DOHH2 (cell line): Measurements from ENCODE around the gene KRT6C.

ENCODE experiments used
- H3F3A ChIP-seq: fragments of 200-600 bp; sonication (generic), shearing (Covaris generic); 2 replicates; pipeline ENCODE4 v1.6.0; 2016; ENCODE audit warnings: antibody characterized with exemption, mild to moderate bottlenecking; ENCODE audit not compliant: control insufficient read depth, insufficient read depth
- H3K27ac ChIP-seq: fragments of 200-600 bp; sonication (generic); 2 replicates; pipeline ENCODE4 v1.5.1; 2014; ENCODE audit warnings: low read depth, mild to moderate bottlenecking, low read length, moderate library complexity
- H3K27me3 ChIP-seq: fragments of 200-600 bp; sonication (generic); 2 replicates; pipeline ENCODE4 v1.6.1; 2014; ENCODE audit warnings: mild to moderate bottlenecking, low read length, mixed read lengths; ENCODE audit not compliant: control insufficient read depth
- H3K36me3 ChIP-seq: fragments of 200-600 bp; sonication (generic); 2 replicates; pipeline ENCODE4 v1.6.1; 2014; ENCODE audit warnings: mild to moderate bottlenecking, low read length, moderate library complexity, mixed read lengths; ENCODE audit not compliant: control insufficient read depth
- H3K4me1 ChIP-seq: fragments of 200-600 bp; sonication (generic); 2 replicates; pipeline ENCODE4 v1.6.1; 2014; ENCODE audit warnings: mild to moderate bottlenecking, low read length, mixed read lengths; ENCODE audit not compliant: control insufficient read depth
- H3K4me2 ChIP-seq: fragments of 200-600 bp; sonication (generic); 2 replicates; pipeline ENCODE4 v1.6.0; 2014; ENCODE audit warnings: mild to moderate bottlenecking, low read length, moderate library complexity
- H3K4me3 ChIP-seq: fragments of 200-600 bp; sonication (generic); 2 replicates; pipeline ENCODE4 v1.5.1; 2014; ENCODE audit warnings: mild to moderate bottlenecking, low read length, mixed read lengths
- H3K79me2 ChIP-seq: fragments of 200-600 bp; sonication (generic); 2 replicates; pipeline ENCODE4 v1.6.1; 2014; ENCODE audit warnings: mild to moderate bottlenecking, low read length, mixed read lengths; ENCODE audit not compliant: control insufficient read depth
- H3K9me2 ChIP-seq: fragments of 200-600 bp; sonication (generic); replicated peaks from 2 replicates; pipeline ENCODE4 v1.6.1; 2014; ENCODE audit warnings: mild to moderate bottlenecking, low read length, mixed read lengths; ENCODE audit not compliant: control insufficient read depth
- H3K9me3 ChIP-seq: fragments of 200-600 bp; sonication (generic); 2 replicates; pipeline ENCODE4 v1.6.1; 2014; ENCODE audit warnings: antibody characterized with exemption, low read length, mixed read lengths; ENCODE audit not compliant: control insufficient read depth, insufficient read depth
- H4K20me1 ChIP-seq: fragments of 200-600 bp; sonication (generic); 2 replicates; pipeline ENCODE4 v1.6.0; 2014; ENCODE audit warnings: low read depth, mild to moderate bottlenecking, antibody characterized with exemption, low read length, moderate library complexity; ENCODE audit not compliant: control insufficient read depth, insufficient read depth
- CTCF ChIP-seq: fragments of 200-600 bp; sonication (generic); IDR thresholded peaks from one replicate; pipeline ENCODE4 v1.5.1; 2014; ENCODE audit warnings: antibody characterized with exemption, mild to moderate bottlenecking, low read depth, low read length; ENCODE audit not compliant: poor library complexity, severe bottlenecking
- EZH2phosphoT487 ChIP-seq: fragments of 200-600 bp; sonication (generic); IDR thresholded peaks from 2 replicates; pipeline ENCODE4 v1.6.1; 2017; ENCODE audit warnings: borderline replicate concordance, mild to moderate bottlenecking, antibody characterized with exemption, low read length, moderate library complexity, mixed read lengths

The KRT6C gene

GRCh38 chr12:52427083-52427482 lies 46.5 kb downstream of the KRT6C start:
- H3F3A ChIP-seq, result no peaks in the 10 kb centered on the region
- no peaks in the 10 kb centered on the region for H4K20me1 ChIP-seq
- H3K27ac ChIP-seq, result no peak overlapping the region
- H3K36me3 ChIP-seq, result no peaks in the 10 kb centered on the region
- TF ChIP-seq CTCF (no peak), EZH2phosphoT487 (no peak)
- H3K9me3 ChIP-seq, result no peaks in the 10 kb centered on the region
- 0 out of 2 replicates have a peak, but pooled peaks cover under 1% of the 10 kb centered on the region for H3K27me3 ChIP-seq
- no peak overlapping the region for H3K4me3 ChIP-seq
- H3K4me1 ChIP-seq, result no peaks in the 10 kb centered on the region
- H3K4me2 ChIP-seq, result no peak overlapping the region
- H3K79me2 ChIP-seq, result no peaks in the 10 kb centered on the region
- H3K9me2 ChIP-seq, result no peaks in the 10 kb centered on the region

GRCh38 chr12:52426034-52426433 lies 47.6 kb downstream of the KRT6C start:
- H3K4me2 ChIP-seq, result no peak overlapping the region
- H4K20me1 ChIP-seq, result no peaks in the 10 kb centered on the region
- no peaks in the 10 kb centered on the region for H3K9me2 ChIP-seq
- H3F3A ChIP-seq, result no peaks in the 10 kb centered on the region
- H3K79me2 ChIP-seq, result no peaks in the 10 kb centered on the region
- 0 out of 2 replicates have a peak, but pooled peaks cover 2% of the 10 kb centered on the region for H3K27me3 ChIP-seq
- no peak for TF ChIP-seq CTCF
- TF ChIP-seq EZH2phosphoT487, result no peak
- no peaks in the 10 kb centered on the region for H3K4me1 ChIP-seq
- no peaks in the 10 kb centered on the region for H3K36me3 ChIP-seq
- no peak overlapping the region for H3K4me3 ChIP-seq
- no peaks in the 10 kb centered on the region for H3K9me3 ChIP-seq
- H3K27ac ChIP-seq, result no peak overlapping the region

- 0 out of 2 replicates have a peak, but pooled peaks cover 2% of the 10 kb centered on the region for H3K27me3 ChIP-seq
- TF ChIP-seq CTCF (no peak), EZH2phosphoT487 (no peak)
- no peak overlapping the region for H3K4me3 ChIP-seq
- no peaks in the 10 kb centered on the region for H3K9me3 ChIP-seq
- no peak overlapping the region for H3K4me2 ChIP-seq
- no peaks in the 10 kb centered on the region for H3F3A ChIP-seq
- H3K27ac ChIP-seq, result no peak overlapping the region
- H3K79me2 ChIP-seq, result no peaks in the 10 kb centered on the region
- no peaks in the 10 kb centered on the region for H4K20me1 ChIP-seq
- H3K36me3 ChIP-seq, result no peaks in the 10 kb centered on the region
- no peaks in the 10 kb centered on the region for H3K4me1 ChIP-seq
- no peaks in the 10 kb centered on the region for H3K9me2 ChIP-seq
These were observed 48.1 kb downstream of the KRT6C start for GRCh38 chr12:52425466-52425865.
